WTC11 (cell line): ENCODE results near the gene CPNE1. TPM values are rescaled to one million over a fixed set of nuclear protein-coding genes. Genes with fewer than 3 reads are reported as not detected.

Experiments used
- AR ChIP-seq: fragments of 250-450 bp; sonication (Bioruptor Pico); IDR thresholded peaks from 2 replicates; pipeline ENCODE4 v1.9.0; 2021; ENCODE audit warnings: mild to moderate bottlenecking
- CBFB ChIP-seq: sonication (generic); formaldehyde crosslinking; IDR thresholded peaks from 2 replicates; pipeline ENCODE4 v1.8.1; 2022; ENCODE audit warnings: mild to moderate bottlenecking, low read depth, missing genetic modification reagents
- CREM ChIP-seq: sonication (generic); formaldehyde crosslinking; IDR thresholded peaks from 2 replicates; pipeline ENCODE4 v1.8.1; 2022; ENCODE audit warnings: mild to moderate bottlenecking, missing genetic modification reagents, moderate library complexity
- ESRRA ChIP-seq: sonication (generic); formaldehyde crosslinking; IDR thresholded peaks from 2 replicates; pipeline ENCODE4 v1.8.1; 2022; ENCODE audit warnings: mild to moderate bottlenecking, missing genetic modification reagents, borderline replicate concordance
- ETV6 ChIP-seq: sonication (generic); formaldehyde crosslinking; IDR thresholded peaks from 2 replicates; pipeline ENCODE4 v1.8.1; 2022; ENCODE audit warnings: mild to moderate bottlenecking, missing genetic modification reagents
- FOXJ3 ChIP-seq: sonication (generic); formaldehyde crosslinking; IDR thresholded peaks from 2 replicates; pipeline ENCODE4 v1.9.0; 2021; ENCODE audit warnings: missing genetic modification reagents, mild to moderate bottlenecking, borderline replicate concordance
- GABPB1 ChIP-seq: sonication (generic); formaldehyde crosslinking; IDR thresholded peaks from 2 replicates; pipeline ENCODE4 v1.8.1; 2023; ENCODE audit warnings: mild to moderate bottlenecking, missing genetic modification reagents
- GRHL2 ChIP-seq: fragments of 250-450 bp; sonication (Bioruptor Pico); IDR thresholded peaks from 2 replicates; pipeline ENCODE4 v1.8.0; 2022; ENCODE audit warnings: mild to moderate bottlenecking, moderate library complexity; ENCODE audit not compliant: insufficient replicate concordance, severe bottlenecking
- JUN ChIP-seq: sonication (generic); formaldehyde crosslinking; IDR thresholded peaks from 2 replicates; pipeline ENCODE4 v1.8.0; 2023; ENCODE audit warnings: mild to moderate bottlenecking, missing genetic modification reagents
- PRRX2 ChIP-seq: fragments of 250-450 bp; sonication (Bioruptor Pico); IDR thresholded peaks from 2 replicates; pipeline ENCODE4 v1.8.0; 2021; ENCODE audit warnings: mild to moderate bottlenecking
- TCF7 ChIP-seq: sonication (generic); formaldehyde crosslinking; IDR thresholded peaks from 2 replicates; pipeline ENCODE4 v1.8.0; 2022; ENCODE audit warnings: mild to moderate bottlenecking, low read depth, missing genetic modification reagents, moderate library complexity
- ZNF219 ChIP-seq: sonication (generic); formaldehyde crosslinking; IDR thresholded peaks from 2 replicates; pipeline ENCODE4 v1.8.0; 2023; ENCODE audit warnings: missing genetic modification reagents, mild to moderate bottlenecking, borderline replicate concordance
- ZNF396 ChIP-seq: fragments of 250-450 bp; sonication (Bioruptor Pico); IDR thresholded peaks from 2 replicates; pipeline ENCODE4 v1.8.0; 2021; ENCODE audit warnings: mild to moderate bottlenecking, moderate library complexity, borderline replicate concordance
- total RNA-seq: library from RNA; stranded (reverse); gene quantifications from 3 replicates; pipeline ENCODE4 v1.2.3, GENCODE V29; 2021
- TF ChIP-seq, protein P1 (sequence below): sonication (generic); formaldehyde crosslinking; IDR thresholded peaks from 2 replicates; pipeline ENCODE4 v1.8.0; 2022; ENCODE audit warnings: mild to moderate bottlenecking, missing genetic modification reagents
- TF ChIP-seq, protein P2 (sequence below): sonication (generic); formaldehyde crosslinking; IDR thresholded peaks from 2 replicates; pipeline ENCODE4 v1.8.1; 2022; ENCODE audit warnings: mild to moderate bottlenecking, missing genetic modification reagents, moderate library complexity, borderline replicate concordance
- TF ChIP-seq, protein P3 (sequence below): sonication (generic); formaldehyde crosslinking; IDR thresholded peaks from 2 replicates; pipeline ENCODE4 v1.8.1; 2023; ENCODE audit warnings: mild to moderate bottlenecking, missing genetic modification reagents, moderate library complexity
- TF ChIP-seq, protein P4 (sequence below): fragments of 250-450 bp; sonication (Bioruptor Pico); conservative IDR thresholded peaks from 2 replicates; pipeline ENCODE4 v1.9.0; 2021; ENCODE audit warnings: mild to moderate bottlenecking

The CPNE1 gene
- total RNA-seq, 1 experiment from 2014 or later = 312 TPM

- TF ChIP-seq, protein P1, sequence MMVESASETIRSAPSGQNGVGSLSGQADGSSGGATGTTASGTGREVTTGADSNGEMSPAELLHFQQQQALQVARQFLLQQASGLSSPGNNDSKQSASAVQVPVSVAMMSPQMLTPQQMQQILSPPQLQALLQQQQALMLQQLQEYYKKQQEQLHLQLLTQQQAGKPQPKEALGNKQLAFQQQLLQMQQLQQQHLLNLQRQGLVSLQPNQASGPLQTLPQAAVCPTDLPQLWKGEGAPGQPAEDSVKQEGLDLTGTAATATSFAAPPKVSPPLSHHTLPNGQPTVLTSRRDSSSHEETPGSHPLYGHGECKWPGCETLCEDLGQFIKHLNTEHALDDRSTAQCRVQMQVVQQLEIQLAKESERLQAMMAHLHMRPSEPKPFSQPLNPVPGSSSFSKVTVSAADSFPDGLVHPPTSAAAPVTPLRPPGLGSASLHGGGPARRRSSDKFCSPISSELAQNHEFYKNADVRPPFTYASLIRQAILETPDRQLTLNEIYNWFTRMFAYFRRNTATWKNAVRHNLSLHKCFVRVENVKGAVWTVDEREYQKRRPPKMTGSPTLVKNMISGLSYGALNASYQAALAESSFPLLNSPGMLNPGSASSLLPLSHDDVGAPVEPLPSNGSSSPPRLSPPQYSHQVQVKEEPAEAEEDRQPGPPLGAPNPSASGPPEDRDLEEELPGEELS = no peak
- TF ChIP-seq ZNF219 (CRISPR knock-in tag) (no peak), TCF7 (CRISPR knock-in tag) (no peak), FOXJ3 (CRISPR knock-in tag) (no peak), JUN (CRISPR knock-in tag) (no peak), GRHL2 (no peak), ZNF396 (CRISPR knock-in tag) (no peak), ESRRA (CRISPR knock-in tag) (no peak), PRRX2 (CRISPR knock-in tag) (no peak), GABPB1 (peak; percentile 25), CBFB (CRISPR knock-in tag) (no peak), ETV6 (no peak), CREM (no peak), AR (CRISPR knock-in tag) (no peak)
- TF ChIP-seq, protein P2, sequence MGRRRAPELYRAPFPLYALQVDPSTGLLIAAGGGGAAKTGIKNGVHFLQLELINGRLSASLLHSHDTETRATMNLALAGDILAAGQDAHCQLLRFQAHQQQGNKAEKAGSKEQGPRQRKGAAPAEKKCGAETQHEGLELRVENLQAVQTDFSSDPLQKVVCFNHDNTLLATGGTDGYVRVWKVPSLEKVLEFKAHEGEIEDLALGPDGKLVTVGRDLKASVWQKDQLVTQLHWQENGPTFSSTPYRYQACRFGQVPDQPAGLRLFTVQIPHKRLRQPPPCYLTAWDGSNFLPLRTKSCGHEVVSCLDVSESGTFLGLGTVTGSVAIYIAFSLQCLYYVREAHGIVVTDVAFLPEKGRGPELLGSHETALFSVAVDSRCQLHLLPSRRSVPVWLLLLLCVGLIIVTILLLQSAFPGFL (CRISPR knock-in tag) = no peak
- TF ChIP-seq, protein P3, sequence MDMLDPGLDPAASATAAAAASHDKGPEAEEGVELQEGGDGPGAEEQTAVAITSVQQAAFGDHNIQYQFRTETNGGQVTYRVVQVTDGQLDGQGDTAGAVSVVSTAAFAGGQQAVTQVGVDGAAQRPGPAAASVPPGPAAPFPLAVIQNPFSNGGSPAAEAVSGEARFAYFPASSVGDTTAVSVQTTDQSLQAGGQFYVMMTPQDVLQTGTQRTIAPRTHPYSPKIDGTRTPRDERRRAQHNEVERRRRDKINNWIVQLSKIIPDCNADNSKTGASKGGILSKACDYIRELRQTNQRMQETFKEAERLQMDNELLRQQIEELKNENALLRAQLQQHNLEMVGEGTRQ (CRISPR knock-in tag) = no peak
- TF ChIP-seq, protein P4, sequence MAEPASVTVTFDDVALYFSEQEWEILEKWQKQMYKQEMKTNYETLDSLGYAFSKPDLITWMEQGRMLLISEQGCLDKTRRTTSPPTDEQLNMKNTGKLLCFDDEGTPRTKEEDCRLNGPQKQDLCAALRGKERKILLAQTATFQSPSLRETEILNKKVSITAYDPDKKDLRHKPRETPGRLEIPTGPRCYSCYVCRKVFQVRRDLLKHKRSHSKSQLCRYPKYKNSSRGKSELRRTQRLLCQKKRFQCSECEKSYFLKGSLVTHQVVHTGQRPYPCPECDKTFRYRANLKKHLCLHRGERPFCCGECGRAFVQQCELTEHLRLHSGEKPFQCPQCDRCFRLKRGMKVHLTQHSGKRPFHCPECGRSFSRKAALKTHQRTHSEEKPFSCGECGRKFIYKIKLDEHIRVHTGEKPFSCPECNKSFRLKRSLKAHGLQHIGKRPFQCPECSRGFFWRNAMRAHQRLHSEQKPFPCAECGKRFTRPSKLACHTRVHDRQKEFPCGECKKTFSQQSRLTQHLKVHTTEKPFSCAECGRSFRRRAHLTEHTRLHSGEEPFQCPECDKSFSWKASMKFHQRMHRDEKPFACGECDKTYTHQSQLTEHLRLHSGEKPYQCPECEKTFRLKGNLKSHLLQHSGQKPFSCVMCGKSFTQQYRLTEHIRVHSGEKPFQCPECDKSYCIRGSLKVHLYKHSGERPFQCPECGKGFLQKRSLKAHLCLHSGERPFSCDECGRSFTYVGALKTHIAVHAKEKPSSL (CRISPR knock-in tag) = 0 out of 2 replicates have a peak, but pooled peaks have one; percentile 43
Measured at GRCh38 chr20:35700625-35701148, 36.0 kb upstream of the CPNE1 start (continued).
